GM12878 (cell line): Measurements from ENCODE around the gene SPANXN3. TPM values are rescaled to one million over a fixed set of nuclear protein-coding genes. Genes with fewer than 3 reads are reported as not detected.

ENCODE experiments used
- ATAC-seq: fragments of 200-7000 bp; cut with Tn5 transposase; 3 replicates; pipeline ENCODE4 v1.9.1; 2020; ENCODE audit warnings: mild to moderate bottlenecking, moderate library complexity
- BruUV-seq: library from RNA; stranded (reverse); fragments of 400-500 nt; replicated peaks from 2 replicates; lab custom pipeline; 2021; lab: Mats Ljungman, UMichigan
- CTCF ChIA-PET: fragments of 300-600 bp; sonication (Branson Sonifier 250); formaldehyde crosslinking; extraction: SDS; loops from one replicate; lab custom pipeline; 2021; ENCODE audit warnings: inconsistent platforms; lab: Yijun Ruan, JAX
- POLR2A ChIA-PET: fragments of 350-600 bp; formaldehyde crosslinking; extraction: SDS; loops from one replicate; lab custom pipeline; 2021; ENCODE audit warnings: inconsistent platforms; lab: Charles Lee
- RAD21 ChIA-PET: fragments of 300-600 bp; sonication (Branson Sonifier 250); formaldehyde crosslinking; loops from one replicate; lab custom pipeline; 2023; ENCODE audit warnings: antibody characterized with exemption; ENCODE audit not compliant: unreplicated experiment; lab: Charles Lee
- SMC1A ChIA-PET: fragments of 300-600 bp; sonication (Branson Sonifier 250); formaldehyde crosslinking; loops from one replicate; lab custom pipeline; 2023; ENCODE audit not compliant: unreplicated experiment, uncharacterized antibody; lab: Charles Lee
- DNase-seq: peaks from one replicate; pipeline ENCODE4 v3.0.0-alpha.2; 2011; ENCODE audit warnings: low read depth, low spot score
- FAIRE-seq: peaks from 3 replicates; lab custom pipeline; 2011; peaks lifted over from hg19 to GRCh38; lab: Jason Lieb, UNC
- H2AFZ ChIP-seq: 2 replicates; pipeline ENCODE4 v1.6.0; 2011; ENCODE audit warnings: low read depth, low read length, control low read depth; ENCODE audit not compliant: control insufficient read depth
- H3K27ac ChIP-seq: 2 replicates; pipeline ENCODE4 v1.5.1; 2011; ENCODE audit warnings: control low read depth; ENCODE audit not compliant: control insufficient read depth, insufficient read depth
- H3K27me3 ChIP-seq, 2 experiments: replicated peaks in 1 of 2; 2 replicates each; pipeline versions ENCODE4 v1.6.0 to v1.6.1; 2011; ENCODE audit warnings: low read length in 1 of 2; ENCODE audit not compliant: control insufficient read depth in 2 of 2, insufficient read depth in 2 of 2
- H3K36me3 ChIP-seq, 2 experiments: 2 replicates each; pipeline ENCODE4 v1.5.1; 2011; ENCODE audit warnings: low read length in 1 of 2; ENCODE audit not compliant: control insufficient read depth in 2 of 2, insufficient read depth in 2 of 2
- H3K4me1 ChIP-seq: 2 replicates; pipeline ENCODE4 v1.6.1; 2011; ENCODE audit warnings: mild to moderate bottlenecking, low read length, moderate library complexity, mixed read lengths; ENCODE audit not compliant: control insufficient read depth, insufficient read depth
- H3K4me2 ChIP-seq: 2 replicates; pipeline ENCODE4 v1.6.0; 2011; ENCODE audit warnings: control low read depth; ENCODE audit not compliant: control insufficient read depth, insufficient read depth
- H3K4me3 ChIP-seq: fragments of 200-600 bp; sonication (generic); 2 replicates; pipeline ENCODE4 v1.5.1; 2016
- H3K79me2 ChIP-seq: 2 replicates; pipeline ENCODE4 v1.6.0; 2011; ENCODE audit warnings: low read length; ENCODE audit not compliant: control insufficient read depth, insufficient read depth
- H3K9ac ChIP-seq: 2 replicates; pipeline ENCODE4 v1.8.0; 2011; ENCODE audit warnings: low read length, control low read depth, mixed read lengths; ENCODE audit not compliant: control insufficient read depth, insufficient read depth
- H3K9me3 ChIP-seq: replicated peaks from 3 replicates; pipeline ENCODE4 v1.5.1; 2011; ENCODE audit warnings: mild to moderate bottlenecking, low read length; ENCODE audit not compliant: control insufficient read depth, insufficient read depth
- H4K20me1 ChIP-seq: 2 replicates; pipeline ENCODE4 v1.6.0; 2011; ENCODE audit not compliant: control insufficient read depth, insufficient read depth
- CREB1 ChIP-seq: IDR thresholded peaks from 2 replicates; pipeline ENCODE4 v1.6.1; 2012; ENCODE audit warnings: low read depth, mild to moderate bottlenecking, inconsistent platforms
- EED ChIP-seq: sonication (generic); IDR thresholded peaks from 2 replicates; pipeline ENCODE4 v1.6.1; 2016; ENCODE audit warnings: antibody characterized with exemption, low read depth
- FOXK2 ChIP-seq: fragments of 450-650 bp; IDR thresholded peaks from 2 replicates; pipeline ENCODE4 v1.6.1; 2017; ENCODE audit warnings: mild to moderate bottlenecking, moderate library complexity
- POLR2A ChIP-seq: IDR thresholded peaks from 2 replicates; pipeline ENCODE4 v1.6.1; 2011; ENCODE audit warnings: low read depth, mild to moderate bottlenecking, low read length
- RAD21 ChIP-seq: IDR thresholded peaks from 2 replicates; pipeline ENCODE4 v1.6.1; 2011; ENCODE audit warnings: mild to moderate bottlenecking, low read depth, low read length, moderate library complexity; ENCODE audit not compliant: insufficient read depth
- RCOR1 ChIP-seq: conservative IDR thresholded peaks from 2 replicates; pipeline ENCODE4 v1.6.1; 2012; ENCODE audit warnings: low read depth, low read length, improper control_type of control experiment
- ZNF687 ChIP-seq: fragments of 450-650 bp; IDR thresholded peaks from 2 replicates; pipeline ENCODE4 v1.6.1; 2017; ENCODE audit warnings: mild to moderate bottlenecking, moderate library complexity
- WGBS: methylation state at CpG from one replicate; pipeline ENCODE4 v1.1.6; 2016; ENCODE audit warnings: low lambda C conversion rate; ENCODE audit not compliant: insufficient replicate concordance, insufficient coverage; ENCODE audit errors: missing lambda C conversion rate; 5-methylcytosine and 5-hydroxymethylcytosine counted together
- in situ Hi-C: fragments of 300-500 bp; cut with MboI; formaldehyde crosslinking; loops from 9 replicates; pipeline ENCODE4 v1.14.3; 2018; ENCODE audit warnings: mixed read lengths
- intact Hi-C: fragments of 100-400 bp; cut with micrococcal nuclease; formaldehyde crosslinking; loops from one replicate; pipeline ENCODE4 v1.14.2; 2022; ENCODE audit not compliant: unreplicated experiment
- polyA plus RNA-seq, 11 experiments: library from polyadenylated mRNA; depleted of rRNA in 4 of 11; unstranded in 6 of 11; stranded (reverse) in 5 of 11; fragments of >200 nt; fragmentation: Nextera tagmentation in 4 of 11; fragmentation: Illumina TruSeq in 1 of 11; extraction: Ambion mirVana in 4 of 11; extraction: Trizol in 1 of 11; gene quantifications; 1 replicate in 1 of 11; 2 replicates in 10 of 11; pipeline versions ENCODE4 v1.2.1 to v1.2.3, GENCODE V29; 2011 to 2016; ENCODE audit warnings: inconsistent platforms in 2 of 11, missing spikeins in 2 of 11, low read depth in 1 of 11
- total RNA-seq, 4 experiments: library from RNA; depleted of rRNA in 3 of 4; stranded (reverse); fragments of >200 nt in 3 of 4; fragmentation: Illumina TruSeq in 1 of 4; extraction: Trizol in 1 of 4; gene quantifications; 2 replicates each; pipeline versions ENCODE4 v1.2.1 to v1.2.3, GENCODE V29; 2013 to 2021

SPANXN3 gene
- total and polyA plus RNA-seq, 10 of the 15 experiments (the other 5 are each of a cell fraction or from before 2014, with no cell fraction given): not detected

GRCh38 chrX:143500751-143501150 is 16.5 kb downstream of the SPANXN3 start:
- no peaks in the 10 kb centered on the region for H3K79me2 ChIP-seq
- no peak for ATAC-seq
- BruUV-seq: no TSS peak
- no peaks in the 10 kb centered on the region for H3K27me3 ChIP-seq
- H2AFZ ChIP-seq: no peak overlapping the region
- WGBS: 33% methylated on average over 3 of the region's 3 CpGs
- ChIA-PET POLR2A (no interaction called here), SMC1A (no interaction called here), RAD21 (no interaction called here)
- DNase-seq: no peak
- intact Hi-C loops: no loop called here
- FAIRE-seq: no peak
- no peaks in the 10 kb centered on the region for H3K9me3 ChIP-seq
- in situ Hi-C loops: no loop called here
- no peak overlapping the region for H3K4me3 ChIP-seq
- no peaks in the 10 kb centered on the region for H3K4me1 ChIP-seq
- H3K9ac ChIP-seq: no peak overlapping the region
- H3K27ac ChIP-seq: no peak overlapping the region
- no peak overlapping the region for H3K4me2 ChIP-seq
- no peaks in the 10 kb centered on the region for H3K36me3 ChIP-seq
- TF ChIP-seq ZNF687 (no peak), RCOR1 (no peak), POLR2A (no peak), RAD21 (no peak), FOXK2 (no peak), CREB1 (no peak), EED (no peak)
- TF ChIP-seq, all 136 proteins: peak for 0
- CTCF ChIA-PET: interaction anchor here (0.7 kb wide), 1 partner anchor 64 kb away, joined by 3 read pairs; no protein-coding TSS in a partner anchor
- H4K20me1 ChIP-seq: no peaks in the 10 kb centered on the region
